Activated gamma-delta T cell treated with anti-CD3 and anti-CD28 coated beads, Interleukin-2, amount 50 U/mL, for 16 hours (primary cell): ENCODE measurements around the gene CDK4.

ENCODE experiments used
- DNase-seq: peaks from one replicate; pipeline ENCODE4 v3.0.0-alpha.2; 2020; ENCODE audit warnings: low read depth

Gene CDK4

GRCh38 chr12:57771873-57772428 lies 19.8 kb upstream of the CDK4 start, which contains the start of gene METTL1:
TSS of gene METTL1 (minus strand) at chr12:57772105. CDS start at chr12:57772083, 22 bp downstream.
- peak; percentile 85 for DNase-seq

- DNase-seq, result peak; percentile 76
Observed at GRCh38 chr12:57771236-57771872, 19.2 kb upstream of the CDK4 start.

GRCh38 chr12:57770734-57771133 lies 18.6 kb upstream of the CDK4 start:
- no peak for DNase-seq

- DNase-seq, result no peak
Observed at GRCh38 chr12:57769594-57769993, 17.5 kb upstream of the CDK4 start.

- DNase-seq, result no peak
Observed at GRCh38 chr12:57767876-57768275, 15.8 kb upstream of the CDK4 start.

GRCh38 chr12:57767305-57767698 lies 15.2 kb upstream of the CDK4 start:
- DNase-seq, result no peak

GRCh38 chr12:57766464-57767304 lies 14.6 kb upstream of the CDK4 start, which contains the start of gene CYP27B1:
TSS of gene CYP27B1 (minus strand) at chr12:57767078. CDS start at chr12:57767041, 37 bp downstream.
- no peak for DNase-seq

- no peak for DNase-seq
Observed at GRCh38 chr12:57765698-57766463, 13.8 kb upstream of the CDK4 start.

GRCh38 chr12:57765003-57765697 lies 13.0 kb upstream of the CDK4 start:
- DNase-seq, result no peak

- DNase-seq, result no peak
Observed at GRCh38 chr12:57764662-57765002, 12.5 kb upstream of the CDK4 start.

- DNase-seq, result no peak
Observed at GRCh38 chr12:57763881-57764661, 12.0 kb upstream of the CDK4 start.

- DNase-seq, result no peak
Observed at GRCh38 chr12:57762463-57762862, 10.4 kb upstream of the CDK4 start.

GRCh38 chr12:57761391-57761998 lies 9.4 kb upstream of the CDK4 start:
- no peak for DNase-seq

- no peak for DNase-seq
Observed at GRCh38 chr12:57760347-57760982, 8.4 kb upstream of the CDK4 start.

- DNase-seq, result no peak
Observed at GRCh38 chr12:57759360-57759980, 7.4 kb upstream of the CDK4 start.

GRCh38 chr12:57758552-57759359 lies 6.6 kb upstream of the CDK4 start:
- DNase-seq, result no peak

GRCh38 chr12:57757771-57758170 lies 5.7 kb upstream of the CDK4 start:
- no peak for DNase-seq
